ENCODE data around the gene PHLPP1. TPM values are rescaled to one million over a fixed set of nuclear protein-coding genes. Genes with fewer than 3 reads are reported as not detected.

Gene PHLPP1
- total RNA-seq, 2 donors from 2014 or later: 8.1 to 11.6 TPM

GRCh38 chr18:62991959-62992358, 276.6 kb downstream of the PHLPP1 start:
- no peaks in the 10 kb centered on the region for H3K27me3 ChIP-seq (replicated peaks; ENCODE audit: insufficient read depth)
- DNase-seq (ENCODE audit: low spot score) (no peak), ATAC-seq (ENCODE audit: insufficient number of reproducible peaks, low FRiP score, low read depth) (no peak)
- no peak for TF ChIP-seq CTCF (IDR thresholded peaks at IDR 0.05)
- H3K27ac ChIP-seq: no peak overlapping the region
- no peaks in the 10 kb centered on the region for H3K36me3 ChIP-seq
- no peaks in the 10 kb centered on the region for H3K4me1 ChIP-seq (ENCODE audit: control insufficient read depth in 1 of 2, low read depth in 2 of 2)
- H3K9me3 ChIP-seq: no peaks in the 10 kb centered on the region
- H3K4me3 ChIP-seq: no peak overlapping the region

GRCh38 chr18:62992877-62993365, 277.6 kb downstream of the PHLPP1 start:
- no peak for ATAC-seq (ENCODE audit: insufficient number of reproducible peaks, low FRiP score, low read depth)
- Histone ChIP-seq H3K27ac (no peak overlapping the region), H3K9me3 (no peaks in the 10 kb centered on the region), H3K4me3 (no peak overlapping the region), H3K36me3 (no peaks in the 10 kb centered on the region), H3K4me1 (ENCODE audit: control insufficient read depth in 1 of 2, low read depth in 2 of 2) (no peaks in the 10 kb centered on the region), H3K27me3 (replicated peaks; ENCODE audit: insufficient read depth) (no peaks in the 10 kb centered on the region)
- DNase-seq (ENCODE audit: low spot score): no peak
- no peak for TF ChIP-seq CTCF (IDR thresholded peaks at IDR 0.05)

GRCh38 chr18:62996566-62996965, 281.2 kb downstream of the PHLPP1 start:
- ATAC-seq (ENCODE audit: insufficient number of reproducible peaks, low FRiP score, low read depth) (no peak), DNase-seq (ENCODE audit: low spot score) (no peak)
- Histone ChIP-seq H3K4me1 (ENCODE audit: control insufficient read depth in 1 of 2, low read depth in 2 of 2) (no peaks in the 10 kb centered on the region), H3K27ac (no peak overlapping the region), H3K9me3 (no peaks in the 10 kb centered on the region), H3K36me3 (no peaks in the 10 kb centered on the region), H3K4me3 (no peak overlapping the region), H3K27me3 (replicated peaks; ENCODE audit: insufficient read depth) (no peaks in the 10 kb centered on the region)
- no peak for TF ChIP-seq CTCF (IDR thresholded peaks at IDR 0.05)

- no peaks in the 10 kb centered on the region for H3K9me3 ChIP-seq
- no peaks in the 10 kb centered on the region for H3K36me3 ChIP-seq
- no peak overlapping the region for H3K27ac ChIP-seq
- no peak for TF ChIP-seq CTCF (IDR thresholded peaks at IDR 0.05)
- H3K4me3 ChIP-seq: no peak overlapping the region
- H3K27me3 ChIP-seq (replicated peaks; ENCODE audit: insufficient read depth): no peaks in the 10 kb centered on the region
- no peak for ATAC-seq (ENCODE audit: insufficient number of reproducible peaks, low FRiP score, low read depth)
- H3K4me1 ChIP-seq (ENCODE audit: control insufficient read depth in 1 of 2, low read depth in 2 of 2): no peaks in the 10 kb centered on the region
- DNase-seq (ENCODE audit: low spot score): no peak
Measured at GRCh38 chr18:62997076-62997475, 281.7 kb downstream of the PHLPP1 start.

- DNase-seq (ENCODE audit: low spot score) (no peak), ATAC-seq (ENCODE audit: insufficient number of reproducible peaks, low FRiP score, low read depth) (no peak)
- no peak overlapping the region for H3K27ac ChIP-seq
- no peaks in the 10 kb centered on the region for H3K9me3 ChIP-seq
- no peak overlapping the region for H3K4me3 ChIP-seq
- H3K4me1 ChIP-seq (ENCODE audit: control insufficient read depth in 1 of 2, low read depth in 2 of 2): no peaks in the 10 kb centered on the region
- no peaks in the 10 kb centered on the region for H3K27me3 ChIP-seq (replicated peaks; ENCODE audit: insufficient read depth)
- no peak for TF ChIP-seq CTCF (IDR thresholded peaks at IDR 0.05)
- H3K36me3 ChIP-seq: no peaks in the 10 kb centered on the region
Measured at GRCh38 chr18:62998443-62998842, 283.1 kb downstream of the PHLPP1 start.

Data from thoracic aorta (tissue), 2 donors.